Small intestine (tissue), 7 donors: ENCODE measurements around the gene COQ10B. TPM values are rescaled to one million over a fixed set of nuclear protein-coding genes. Genes with fewer than 3 reads are reported as not detected.
"Not testable (repeated sequence)": the region's sequence is repeated elsewhere in the genome, so short reads cannot be mapped to it uniquely, and the experiment has no call there.

Source experiments
- DNase-seq, 2 donors: peaks; one replicate each; pipeline versions ENCODE4 v3.0.0 to v3.0.0-alpha.2; 2013
- FAIRE-seq: peaks from 2 replicates; lab custom pipeline; 2012; peaks lifted over from hg19 to GRCh38; lab: Jason Lieb, UNC
- H3K27ac ChIP-seq, 3 donors: one replicate each; pipeline ENCODE4 v1.5.1; 2013; ENCODE audit warnings: low read length in 2 of 3, mild to moderate bottlenecking in 2 of 3, control low read depth in 1 of 3, inconsistent platforms in 1 of 3, low read depth in 1 of 3, moderate library complexity in 1 of 3
- H3K27me3 ChIP-seq, 3 donors: one replicate each; pipeline ENCODE4 v1.6.1; 2013; ENCODE audit warnings: low read length in 3 of 3, inconsistent platforms in 1 of 3; ENCODE audit not compliant: control insufficient read depth in 3 of 3, insufficient read depth in 3 of 3
- H3K36me3 ChIP-seq, 3 donors: one replicate each; pipeline ENCODE4 v1.6.1; 2013; ENCODE audit warnings: low read length in 3 of 3, inconsistent platforms in 1 of 3, low read depth in 1 of 3, mild to moderate bottlenecking in 1 of 3, moderate library complexity in 1 of 3; ENCODE audit not compliant: control insufficient read depth in 3 of 3, insufficient read depth in 2 of 3
- H3K4me1 ChIP-seq, 3 donors: one replicate each; pipeline ENCODE4 v1.6.1; 2013; ENCODE audit warnings: low read length in 2 of 3, inconsistent platforms in 1 of 3, low read depth in 1 of 3, mild to moderate bottlenecking in 1 of 3, moderate library complexity in 1 of 3; ENCODE audit not compliant: control insufficient read depth in 3 of 3, insufficient read depth in 2 of 3
- H3K4me3 ChIP-seq, 3 donors: one replicate each; pipeline ENCODE4 v1.5.1; 2013; ENCODE audit warnings: low read length in 3 of 3, control low read depth in 1 of 3, inconsistent platforms in 1 of 3, low read depth in 1 of 3, mild to moderate bottlenecking in 1 of 3, moderate library complexity in 1 of 3
- H3K9me3 ChIP-seq, 2 donors: one replicate each; pipeline ENCODE4 v1.6.1; 2013; ENCODE audit warnings: low read depth in 1 of 2, low read length in 1 of 2; ENCODE audit not compliant: control insufficient read depth in 2 of 2, insufficient read depth in 1 of 2
- WGBS, 3 donors: extraction: QIAGEN DNeasy Blood & Tissue Kit; methylation state at CpG; one replicate each; pipeline ENCODE4 v1.1.7; 2013; 5-methylcytosine and 5-hydroxymethylcytosine counted together
- polyA plus RNA-seq, 4 donors: library from polyadenylated mRNA; stranded (reverse) in 3 of 4; unstranded in 1 of 4; fragments of 200-250 nt in 3 of 4; fragments of 120-200 nt in 1 of 4; gene quantifications; one replicate each; pipeline versions ENCODE4 v1.2.1 to v1.2.3, GENCODE V29; 2013
- donor health status: healthy with polysubstance abuse.
- donor health status: control.
- donor health status: control.
- donor health status: Bipolar disorder and iron deficiency.
- donor health status: healthy.

Gene COQ10B
- polyA plus RNA-seq, 4 donors, result 10.7 to 25.7 (median 18.3) TPM

DNA sequence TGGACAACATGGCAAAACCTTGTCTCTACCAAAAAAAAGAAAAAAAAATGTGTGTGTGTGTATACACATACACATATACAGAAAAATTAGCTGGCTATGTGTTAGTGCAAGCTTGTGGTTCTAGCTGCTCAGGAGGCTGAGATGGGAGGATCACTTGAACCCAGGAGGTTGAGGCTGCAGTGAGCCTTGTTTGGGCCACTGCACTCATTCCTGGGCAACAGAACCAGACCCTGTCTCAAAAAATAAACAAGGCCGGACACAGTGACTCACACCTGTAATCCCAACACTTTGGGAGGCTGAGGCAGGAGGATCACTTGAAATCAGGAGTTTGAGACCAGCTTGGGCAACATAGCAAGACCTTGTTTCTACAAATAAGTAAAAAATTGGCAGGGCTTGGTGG, 2.1 kb downstream of the COQ10B start:
- H3K36me3 ChIP-seq, result peaks cover 0 to 6% (median 2%) of the 10 kb centered on the region in 3 donors
- H3K27me3 ChIP-seq, result no peaks in the 10 kb centered on the region
- FAIRE-seq, result no peak
- peaks cover 4 to 7% (median 6%) of the 10 kb centered on the region in 3 donors for H3K4me1 ChIP-seq
- 100% methylated on average over 1 of the region's 1 CpG for WGBS, 3 donors
- DNase-seq, result no peak
- H3K9me3 ChIP-seq, result no peaks in the 10 kb centered on the region
- H3K27ac ChIP-seq, result no peak overlapping the region
- H3K4me3 ChIP-seq, result no peak overlapping the region

DNA sequence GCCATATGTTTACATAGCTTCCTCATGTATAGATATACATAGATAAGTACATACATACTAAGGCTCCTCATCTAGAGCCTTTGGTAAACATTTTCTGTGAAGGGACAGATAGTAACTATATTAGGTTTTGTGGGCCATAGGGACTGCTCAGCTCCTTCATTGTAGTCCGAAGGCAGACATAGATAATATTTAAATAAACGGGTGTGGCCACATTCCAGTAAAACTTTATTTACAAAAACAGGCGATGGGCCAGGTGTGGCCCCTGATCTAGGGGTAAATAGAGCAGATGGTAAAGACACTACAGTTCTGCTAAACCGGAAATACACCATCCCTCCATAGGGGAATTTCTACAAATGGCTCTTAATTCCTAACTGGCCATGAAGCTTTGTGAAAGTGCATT, 7.3 kb downstream of the COQ10B start:
- 39 to 70% (median 64%) methylated on average over 4 of the region's 4 CpGs for WGBS, 3 donors
- Histone ChIP-seq H3K4me1 (peaks cover 0 to 8% (median 4%) of the 10 kb centered on the region in 3 donors), H3K9me3 (no peaks in the 10 kb centered on the region), H3K27me3 (no peaks in the 10 kb centered on the region), H3K36me3 (peaks cover 9 to 28% (median 10%) of the 10 kb centered on the region in 3 donors), H3K4me3 (no peak overlapping the region), H3K27ac (peak overlapping the region in 2 of 3 donors; percentile 52 to 60)
- FAIRE-seq (no peak), DNase-seq (peak; percentile 34 to 36)

GRCh38 chr2:197461057-197461456, 7.7 kb downstream of the COQ10B start:
- DNase-seq, result peak; percentile 57 to 86
- no peak overlapping the region for H3K4me3 ChIP-seq
- no peaks in the 10 kb centered on the region for H3K27me3 ChIP-seq
- no peaks in the 10 kb centered on the region for H3K9me3 ChIP-seq
- FAIRE-seq, result no peak
- H3K4me1 ChIP-seq, result peaks cover 0 to 8% (median 4%) of the 10 kb centered on the region in 3 donors
- peak overlapping the region; percentile 8 to 60 (median 52) for H3K27ac ChIP-seq
- WGBS, 3 donors, result 31 to 75% (median 63%) methylated on average over 2 of the region's 2 CpGs
- H3K36me3 ChIP-seq, result peaks cover 9 to 30% (median 11%) of the 10 kb centered on the region in 3 donors

DNA sequence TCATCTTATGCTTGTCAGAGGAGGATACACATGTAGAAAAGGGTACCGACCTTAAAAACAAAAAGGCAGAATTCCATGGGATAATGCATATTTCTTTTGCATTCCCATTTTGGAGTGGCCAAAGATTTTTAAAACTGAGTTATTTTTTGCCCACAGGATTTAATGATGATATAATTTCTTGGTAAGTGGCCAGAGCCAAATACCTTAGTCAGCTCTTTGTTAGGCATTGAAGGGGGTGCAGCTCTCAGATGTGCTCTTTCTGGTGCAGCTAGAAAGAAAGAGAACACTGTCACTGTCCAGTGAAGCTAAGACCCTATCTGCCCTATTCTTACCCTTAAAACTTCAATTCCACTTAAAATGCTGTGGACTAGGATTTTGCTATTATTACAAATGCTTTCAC, 10.8 kb downstream of the COQ10B start:
- DNase-seq, result no peak
- Histone ChIP-seq H3K4me1 (peaks cover 0 to 8% (median 2%) of the 10 kb centered on the region in 3 donors), H3K27me3 (no peaks in the 10 kb centered on the region), H3K4me3 (no peak overlapping the region), H3K9me3 (no peaks in the 10 kb centered on the region), H3K36me3 (peaks cover 9 to 46% (median 13%) of the 10 kb centered on the region in 3 donors), H3K27ac (no peak overlapping the region)
- no peak for FAIRE-seq
- 74 to 93% (median 83%) methylated on average over 1 of the region's 1 CpG for WGBS, 3 donors

DNA sequence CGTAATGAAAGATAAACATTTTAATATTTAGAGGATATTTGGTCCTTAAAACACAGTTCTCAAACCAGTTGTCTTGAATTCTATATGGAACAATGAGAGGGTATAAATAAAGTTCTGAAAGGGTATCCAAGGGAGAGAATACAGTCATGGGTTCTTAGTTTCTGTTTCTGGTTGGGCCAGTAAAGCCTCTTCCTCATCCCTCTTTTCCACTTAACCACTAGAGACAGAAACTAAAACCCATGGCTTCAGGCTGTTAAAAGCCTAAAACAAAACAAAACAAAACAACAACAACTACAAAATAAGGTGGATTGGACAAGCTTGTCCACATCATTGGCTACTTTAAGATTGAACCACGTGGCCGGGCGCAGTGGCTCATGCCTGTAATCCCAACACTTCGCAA, 18.8 kb downstream of the COQ10B start:
- DNase-seq (no peak), FAIRE-seq (no peak)
- Histone ChIP-seq H3K36me3 (peaks cover 11 to 54% (median 16%) of the 10 kb centered on the region in 3 donors), H3K4me1 (no peaks in the 10 kb centered on the region), H3K4me3 (no peak overlapping the region), H3K27ac (no peak overlapping the region), H3K27me3 (no peaks in the 10 kb centered on the region), H3K9me3 (no peaks in the 10 kb centered on the region)
- 95 to 99% (median 98%) methylated on average over 5 of the region's 5 CpGs for WGBS, 3 donors

DNA sequence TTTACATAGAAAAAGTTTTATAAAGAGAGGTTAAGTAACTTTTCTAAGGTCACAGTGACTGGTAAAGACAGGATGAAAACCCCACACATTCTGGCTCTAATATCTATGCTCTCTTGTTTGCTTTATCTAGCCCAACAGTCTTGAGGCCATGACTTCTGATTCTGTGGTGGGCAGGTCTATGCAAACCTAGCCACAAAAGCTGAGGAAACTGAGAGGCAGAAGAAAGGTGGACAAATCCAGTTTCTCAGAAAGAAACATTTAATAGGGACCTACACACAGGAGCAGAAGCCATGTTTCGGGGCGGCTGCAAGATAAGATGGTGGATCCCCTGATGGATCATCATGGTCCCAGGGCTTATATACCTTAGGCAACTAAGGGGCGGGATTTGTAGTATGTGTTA, 24.4 kb downstream of the COQ10B start:
- Histone ChIP-seq H3K27me3 (no peaks in the 10 kb centered on the region), H3K4me1 (peaks cover 0 to 3% (median 3%) of the 10 kb centered on the region in 3 donors), H3K27ac (no peak overlapping the region), H3K9me3 (peaks cover 0 to 4% of the 10 kb centered on the region in 2 donors), H3K4me3 (no peak overlapping the region), H3K36me3 (peaks cover 14 to 36% (median 17%) of the 10 kb centered on the region in 3 donors)
- DNase-seq, result no peak
- WGBS, 3 donors, result 96 to 99% (median 98%) methylated on average over 3 of the region's 3 CpGs
- FAIRE-seq, result no peak

- no peak for FAIRE-seq
- H3K27me3 ChIP-seq, result no peaks in the 10 kb centered on the region
- peaks cover 11 to 33% (median 13%) of the 10 kb centered on the region in 3 donors for H3K36me3 ChIP-seq
- no peak overlapping the region for H3K4me3 ChIP-seq
- WGBS, 3 donors, result 93 to 94% (median 93%) methylated on average over 9 of the region's 9 CpGs
- H3K4me1 ChIP-seq, result peaks cover 0 to 3% (median 3%) of the 10 kb centered on the region in 3 donors
- DNase-seq, result peak in 1 of 2 donors; percentile 31
- H3K27ac ChIP-seq, result no peak overlapping the region
- peaks cover 0 to 15% of the 10 kb centered on the region in 2 donors for H3K9me3 ChIP-seq
These were observed 27.0 kb downstream of the COQ10B start for GRCh38 chr2:197480165-197481036.

- DNase-seq, FAIRE-seq, H3K27ac ChIP-seq, H3K4me1 ChIP-seq, H3K27me3 ChIP-seq, H3K4me3 ChIP-seq: not testable (repeated sequence)
- 90 to 94% (median 93%) methylated on average over 3 of the region's 3 CpGs for WGBS, 3 donors
- Histone ChIP-seq H3K36me3 (peaks cover 4 to 32% (median 9%) of the 10 kb centered on the region in 3 donors), H3K9me3 (peaks cover 0 to 15% of the 10 kb centered on the region in 2 donors)
These were observed 30.9 kb downstream of the COQ10B start for GRCh38 chr2:197484248-197484647.
